Parathyroid adenoma (tissue), 2 donors: ENCODE results near the gene TBC1D22A.

Experiments
- H2AFZ ChIP-seq: fragments of 300-600 bp; sonication (generic); one replicate; pipeline ENCODE4 v1.7.0; 2017; ENCODE audit warnings: antibody characterized with exemption, mild to moderate bottlenecking
- H3K27ac ChIP-seq: fragments of 300-600 bp; sonication (generic); one replicate; pipeline ENCODE4 v1.7.0; 2017
- H3K27me3 ChIP-seq: fragments of 300-600 bp; sonication (generic); one replicate; pipeline ENCODE4 v1.7.0; 2017; ENCODE audit warnings: low read length; ENCODE audit not compliant: control insufficient read depth, insufficient read depth
- H3K36me3 ChIP-seq: fragments of 300-600 bp; sonication (generic); one replicate; pipeline ENCODE4 v1.7.0; 2017; ENCODE audit warnings: low read length; ENCODE audit not compliant: control insufficient read depth, insufficient read depth
- H3K4me1 ChIP-seq: fragments of 300-600 bp; sonication (generic); one replicate; pipeline ENCODE4 v1.7.0; 2017; ENCODE audit warnings: control low read depth
- H3K4me2 ChIP-seq: fragments of 300-600 bp; sonication (generic); one replicate; pipeline ENCODE4 v1.7.0; 2017; ENCODE audit warnings: low read length
- H3K4me3 ChIP-seq: fragments of 300-600 bp; sonication (generic); one replicate; pipeline ENCODE4 v1.7.0; 2017; ENCODE audit warnings: low read depth, low read length
- H3K79me2 ChIP-seq: fragments of 300-600 bp; sonication (generic); one replicate; pipeline ENCODE4 v1.7.0; 2017; ENCODE audit warnings: control low read depth
- H3K9ac ChIP-seq: fragments of 300-600 bp; sonication (generic); one replicate; pipeline ENCODE4 v1.7.0; 2017; ENCODE audit warnings: mild to moderate bottlenecking
- H3K9me3 ChIP-seq: fragments of 300-600 bp; sonication (generic); one replicate; pipeline ENCODE4 v1.7.0; 2017; ENCODE audit warnings: low read length; ENCODE audit not compliant: control insufficient read depth
- TF ChIP-seq, protein P1 (sequence below): fragments of 300-600 bp; sonication (generic); IDR thresholded peaks from one replicate; pipeline ENCODE4 v1.7.0; 2017; ENCODE audit warnings: antibody characterized with exemption, mild to moderate bottlenecking
- donor health status: primary hyperparathyroidism.

TBC1D22A gene

DNA sequence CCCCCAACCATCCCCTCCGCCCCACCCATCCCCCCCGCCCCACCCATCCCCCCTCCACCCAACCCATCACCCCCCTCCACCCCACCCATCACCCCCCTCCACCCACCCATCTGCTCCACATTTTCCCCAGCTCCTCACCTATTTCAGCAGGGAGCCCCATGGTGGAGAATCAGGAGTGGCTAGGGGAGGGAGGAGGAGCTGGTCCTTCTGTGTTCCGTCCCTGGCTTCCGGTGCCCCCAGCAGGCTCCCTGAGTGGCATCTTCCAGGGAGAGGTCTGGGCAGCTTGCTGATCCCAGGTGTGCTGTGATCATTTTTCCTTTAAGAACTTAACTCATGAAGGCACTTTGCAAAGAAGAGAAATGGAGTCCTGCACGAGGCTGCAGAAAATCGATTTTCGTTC is 365.8 kb downstream of the TBC1D22A start:
- no peaks in the 10 kb centered on the region for H3K79me2 ChIP-seq
- no peak overlapping the region for H3K27ac ChIP-seq
- no peak overlapping the region for H3K4me2 ChIP-seq
- TF ChIP-seq, protein P1, sequence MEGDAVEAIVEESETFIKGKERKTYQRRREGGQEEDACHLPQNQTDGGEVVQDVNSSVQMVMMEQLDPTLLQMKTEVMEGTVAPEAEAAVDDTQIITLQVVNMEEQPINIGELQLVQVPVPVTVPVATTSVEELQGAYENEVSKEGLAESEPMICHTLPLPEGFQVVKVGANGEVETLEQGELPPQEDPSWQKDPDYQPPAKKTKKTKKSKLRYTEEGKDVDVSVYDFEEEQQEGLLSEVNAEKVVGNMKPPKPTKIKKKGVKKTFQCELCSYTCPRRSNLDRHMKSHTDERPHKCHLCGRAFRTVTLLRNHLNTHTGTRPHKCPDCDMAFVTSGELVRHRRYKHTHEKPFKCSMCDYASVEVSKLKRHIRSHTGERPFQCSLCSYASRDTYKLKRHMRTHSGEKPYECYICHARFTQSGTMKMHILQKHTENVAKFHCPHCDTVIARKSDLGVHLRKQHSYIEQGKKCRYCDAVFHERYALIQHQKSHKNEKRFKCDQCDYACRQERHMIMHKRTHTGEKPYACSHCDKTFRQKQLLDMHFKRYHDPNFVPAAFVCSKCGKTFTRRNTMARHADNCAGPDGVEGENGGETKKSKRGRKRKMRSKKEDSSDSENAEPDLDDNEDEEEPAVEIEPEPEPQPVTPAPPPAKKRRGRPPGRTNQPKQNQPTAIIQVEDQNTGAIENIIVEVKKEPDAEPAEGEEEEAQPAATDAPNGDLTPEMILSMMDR: no peak
- no peak overlapping the region for H3K9ac ChIP-seq
- H3K4me1 ChIP-seq: no peaks in the 10 kb centered on the region
- H2AFZ ChIP-seq: no peak overlapping the region
- no peak overlapping the region for H3K4me3 ChIP-seq
- no peaks in the 10 kb centered on the region for H3K36me3 ChIP-seq
- no peaks in the 10 kb centered on the region for H3K9me3 ChIP-seq
- no peaks in the 10 kb centered on the region for H3K27me3 ChIP-seq

GRCh38 chr22:47128622-47129215 is 366.3 kb downstream of the TBC1D22A start:
- Histone ChIP-seq H3K27ac (no peak overlapping the region), H3K79me2 (no peaks in the 10 kb centered on the region), H3K36me3 (no peaks in the 10 kb centered on the region), H3K27me3 (no peaks in the 10 kb centered on the region), H3K4me2 (no peak overlapping the region), H3K4me1 (no peaks in the 10 kb centered on the region), H2AFZ (no peak overlapping the region), H3K4me3 (no peak overlapping the region), H3K9ac (no peak overlapping the region), H3K9me3 (no peaks in the 10 kb centered on the region)
- TF ChIP-seq, protein P1: no peak

- H3K9me3 ChIP-seq: no peaks in the 10 kb centered on the region
- H3K4me2 ChIP-seq: no peak overlapping the region
- H2AFZ ChIP-seq: no peak overlapping the region
- H3K27ac ChIP-seq: no peak overlapping the region
- no peak overlapping the region for H3K4me3 ChIP-seq
- H3K27me3 ChIP-seq: no peaks in the 10 kb centered on the region
- H3K79me2 ChIP-seq: no peaks in the 10 kb centered on the region
- no peak overlapping the region for H3K9ac ChIP-seq
- TF ChIP-seq, protein P1: no peak
- no peaks in the 10 kb centered on the region for H3K4me1 ChIP-seq
- no peaks in the 10 kb centered on the region for H3K36me3 ChIP-seq
These were observed 367.6 kb downstream of the TBC1D22A start for GRCh38 chr22:47129902-47130635.

GRCh38 chr22:47130883-47131631 is 368.6 kb downstream of the TBC1D22A start:
- Histone ChIP-seq H3K4me3 (no peak overlapping the region), H3K4me1 (no peaks in the 10 kb centered on the region), H3K27ac (no peak overlapping the region), H3K36me3 (no peaks in the 10 kb centered on the region), H3K79me2 (no peaks in the 10 kb centered on the region), H3K27me3 (no peaks in the 10 kb centered on the region), H2AFZ (no peak overlapping the region), H3K9ac (no peak overlapping the region), H3K9me3 (no peaks in the 10 kb centered on the region), H3K4me2 (no peak overlapping the region)
- TF ChIP-seq, protein P1: no peak
